Caco-2 (cell line): ENCODE data around the gene ZFAND5. TPM values are rescaled to one million over a fixed set of nuclear protein-coding genes. Genes with fewer than 3 reads are reported as not detected.

Experiments used
- BruUV-seq: library from RNA; stranded (reverse); fragments of 400-500 nt; replicated peaks from 2 replicates; lab custom pipeline; 2021; lab: Mats Ljungman, UMichigan
- CTCF ChIA-PET: fragments of 300-600 bp; sonication (Branson Sonifier 250); formaldehyde crosslinking; loops from one replicate; lab custom pipeline; 2022; ENCODE audit warnings: antibody characterized with exemption; lab: Charles Lee
- POLR2A ChIA-PET: fragments of 300-600 bp; sonication (Branson Sonifier 250); formaldehyde crosslinking; loops from one replicate; lab custom pipeline; 2022; ENCODE audit warnings: antibody characterized with exemption; lab: Charles Lee
- DNase-seq, 2 experiments: peaks; one replicate each; pipeline versions ENCODE4 v3.0.0 to v3.0.0-alpha.2; 2020 to 2022
- H3K27me3 ChIP-seq: replicated peaks from 2 replicates; pipeline ENCODE4 v1.6.0; 2011; ENCODE audit warnings: low read length; ENCODE audit not compliant: control insufficient read depth, insufficient read depth
- H3K36me3 ChIP-seq: 2 replicates; pipeline ENCODE4 v1.5.1; 2011; ENCODE audit warnings: low read length; ENCODE audit not compliant: control insufficient read depth, insufficient read depth
- H3K4me1 ChIP-seq: fragments of 250-450 bp; sonication (Bioruptor Pico); 2 replicates; pipeline ENCODE4 v1.5.1; 2020; ENCODE audit warnings: mild to moderate bottlenecking
- H3K4me3 ChIP-seq: 2 replicates; pipeline ENCODE4 v1.5.1; 2011; ENCODE audit warnings: low read depth, mild to moderate bottlenecking, control low read depth, low read length
- H3K9me3 ChIP-seq: fragments of 250-450 bp; sonication (Bioruptor Pico); 2 replicates; pipeline ENCODE4 v1.5.1; 2020; ENCODE audit warnings: mild to moderate bottlenecking, moderate library complexity
- H3K27ac Mint-ChIP-seq: one replicate; pipeline ENCODE4 v1.8.0; 2022; ENCODE audit warnings: mixed read lengths; ENCODE audit not compliant: unreplicated experiment
- H3K27me3 Mint-ChIP-seq: one replicate; pipeline ENCODE4 v1.8.0; 2022; ENCODE audit warnings: mixed read lengths; ENCODE audit not compliant: insufficient read depth, unreplicated experiment
- H3K36me3 Mint-ChIP-seq: one replicate; pipeline ENCODE4 v1.8.0; 2022; ENCODE audit warnings: mild to moderate bottlenecking, mixed read lengths; ENCODE audit not compliant: insufficient read depth, unreplicated experiment
- H3K4me1 Mint-ChIP-seq: one replicate; pipeline ENCODE4 v1.8.0; 2022; ENCODE audit warnings: low read depth, mixed read lengths; ENCODE audit not compliant: unreplicated experiment
- H3K4me3 Mint-ChIP-seq: one replicate; pipeline ENCODE4 v1.8.0; 2022; ENCODE audit warnings: mild to moderate bottlenecking, moderate library complexity, mixed read lengths; ENCODE audit not compliant: unreplicated experiment
- H3K9me3 Mint-ChIP-seq: one replicate; pipeline ENCODE4 v1.8.0; 2022; ENCODE audit warnings: mixed read lengths; ENCODE audit not compliant: unreplicated experiment
- intact Hi-C: fragments of 100-400 bp; cut with micrococcal nuclease; formaldehyde crosslinking; loops from one replicate; pipeline ENCODE4 v1.10.0; 2022; ENCODE audit not compliant: unreplicated experiment
- total RNA-seq: library from RNA; stranded (reverse); gene quantifications from 2 replicates; pipeline ENCODE4 v1.2.3, GENCODE V29; 2022
- TF ChIP-seq, protein P1 (sequence below), 2 experiments: fragments of 200-600 bp in 1 of 2; IDR thresholded peaks; 1 replicate in 1 of 2; 2 replicates in 1 of 2; pipeline versions ENCODE4 v1.5.1 to v1.8.0; 2011 to 2022; ENCODE audit warnings: antibody characterized with exemption in 1 of 2, control low read depth in 1 of 2, inconsistent platforms in 1 of 2, low read depth in 1 of 2, low read length in 1 of 2, mild to moderate bottlenecking in 1 of 2, moderate library complexity in 1 of 2; ENCODE audit not compliant: insufficient read depth in 1 of 2, severe bottlenecking in 1 of 2, unreplicated experiment in 1 of 2

Gene ZFAND5
- total RNA-seq, 1 experiment from 2014 or later: 34.4 TPM

GRCh38 chr9:72324974-72325373, 40.0 kb downstream of the ZFAND5 start:
- POLR2A ChIA-PET: no interaction called here
- Mint-ChIP-seq H3K27ac (no peak overlapping the region), H3K4me3 (no peak overlapping the region), H3K36me3 (no peaks in the 10 kb centered on the region), H3K4me1 (no peaks in the 10 kb centered on the region), H3K27me3 (no peaks in the 10 kb centered on the region), H3K9me3 (no peaks in the 10 kb centered on the region)
- CTCF ChIA-PET: no interaction called here
- no peaks in the 10 kb centered on the region for H3K9me3 ChIP-seq
- DNase-seq: no peak
- no peak overlapping the region for H3K4me3 ChIP-seq
- intact Hi-C loops: no loop called here
- TF ChIP-seq, protein P1, sequence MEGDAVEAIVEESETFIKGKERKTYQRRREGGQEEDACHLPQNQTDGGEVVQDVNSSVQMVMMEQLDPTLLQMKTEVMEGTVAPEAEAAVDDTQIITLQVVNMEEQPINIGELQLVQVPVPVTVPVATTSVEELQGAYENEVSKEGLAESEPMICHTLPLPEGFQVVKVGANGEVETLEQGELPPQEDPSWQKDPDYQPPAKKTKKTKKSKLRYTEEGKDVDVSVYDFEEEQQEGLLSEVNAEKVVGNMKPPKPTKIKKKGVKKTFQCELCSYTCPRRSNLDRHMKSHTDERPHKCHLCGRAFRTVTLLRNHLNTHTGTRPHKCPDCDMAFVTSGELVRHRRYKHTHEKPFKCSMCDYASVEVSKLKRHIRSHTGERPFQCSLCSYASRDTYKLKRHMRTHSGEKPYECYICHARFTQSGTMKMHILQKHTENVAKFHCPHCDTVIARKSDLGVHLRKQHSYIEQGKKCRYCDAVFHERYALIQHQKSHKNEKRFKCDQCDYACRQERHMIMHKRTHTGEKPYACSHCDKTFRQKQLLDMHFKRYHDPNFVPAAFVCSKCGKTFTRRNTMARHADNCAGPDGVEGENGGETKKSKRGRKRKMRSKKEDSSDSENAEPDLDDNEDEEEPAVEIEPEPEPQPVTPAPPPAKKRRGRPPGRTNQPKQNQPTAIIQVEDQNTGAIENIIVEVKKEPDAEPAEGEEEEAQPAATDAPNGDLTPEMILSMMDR (IDR thresholded peaks at IDR 0.05; ENCODE audit: insufficient read depth in 1 of 2, low read depth in 1 of 2, low read length in 1 of 2, severe bottlenecking in 1 of 2, unreplicated experiment in 1 of 2): no peak
- no TSS peak for BruUV-seq
- no peaks in the 10 kb centered on the region for H3K36me3 ChIP-seq
- H3K27me3 ChIP-seq: no peaks in the 10 kb centered on the region
- H3K4me1 ChIP-seq: no peaks in the 10 kb centered on the region

GRCh38 chr9:72322678-72323077, 42.3 kb downstream of the ZFAND5 start:
- no peaks in the 10 kb centered on the region for H3K27me3 Mint-ChIP-seq
- Histone ChIP-seq H3K4me3 (no peak overlapping the region), H3K36me3 (no peaks in the 10 kb centered on the region), H3K27me3 (no peaks in the 10 kb centered on the region), H3K4me1 (no peaks in the 10 kb centered on the region), H3K9me3 (no peaks in the 10 kb centered on the region)
- H3K27ac Mint-ChIP-seq: no peak overlapping the region
- H3K4me3 Mint-ChIP-seq: no peak overlapping the region
- ChIA-PET CTCF (no interaction called here), POLR2A (no interaction called here)
- intact Hi-C loops: no loop called here
- DNase-seq: no peak
- no peaks in the 10 kb centered on the region for H3K9me3 Mint-ChIP-seq
- no TSS peak for BruUV-seq
- no peaks in the 10 kb centered on the region for H3K4me1 Mint-ChIP-seq
- no peaks in the 10 kb centered on the region for H3K36me3 Mint-ChIP-seq
- TF ChIP-seq, protein P1 (IDR thresholded peaks at IDR 0.05; ENCODE audit: insufficient read depth in 1 of 2, low read depth in 1 of 2, low read length in 1 of 2, severe bottlenecking in 1 of 2, unreplicated experiment in 1 of 2): no peak

- Mint-ChIP-seq H3K27ac (no peak overlapping the region), H3K9me3 (no peaks in the 10 kb centered on the region), H3K4me3 (no peak overlapping the region), H3K36me3 (no peaks in the 10 kb centered on the region), H3K27me3 (no peaks in the 10 kb centered on the region), H3K4me1 (no peaks in the 10 kb centered on the region)
- BruUV-seq: no TSS peak
- Histone ChIP-seq H3K4me1 (no peaks in the 10 kb centered on the region), H3K27me3 (no peaks in the 10 kb centered on the region), H3K4me3 (no peak overlapping the region), H3K36me3 (no peaks in the 10 kb centered on the region), H3K9me3 (no peaks in the 10 kb centered on the region)
- ChIA-PET POLR2A (no interaction called here), CTCF (no interaction called here)
- TF ChIP-seq, protein P1 (IDR thresholded peaks at IDR 0.05; ENCODE audit: insufficient read depth in 1 of 2, low read depth in 1 of 2, low read length in 1 of 2, severe bottlenecking in 1 of 2, unreplicated experiment in 1 of 2): no peak
- DNase-seq: no peak
- intact Hi-C loops: no loop called here
Measured at GRCh38 chr9:72322259-72322658, 42.7 kb downstream of the ZFAND5 start.
